Limb (tissue), 2 donors: ENCODE results near the gene RNF41.
"Not testable (repeated sequence)": the region's sequence is repeated elsewhere in the genome, so short reads cannot be mapped to it uniquely, and the experiment has no call there.

Experiments
- DNase-seq, 2 donors: peaks; one replicate each; pipeline ENCODE4 v3.0.0-alpha.2; 2016; ENCODE audit errors: extremely low spot score in 2 of 2

Gene RNF41

GRCh38 chr12:56172839-56173238 is 48.9 kb downstream of the RNF41 start:
- no peak for DNase-seq

- no peak for DNase-seq
Measured at GRCh38 chr12:56169229-56169759, 52.4 kb downstream of the RNF41 start.

- DNase-seq, result no peak
Measured at GRCh38 chr12:56165369-56165768, 56.4 kb downstream of the RNF41 start.

GRCh38 chr12:56164345-56164729 is 57.4 kb downstream of the RNF41 start:
- DNase-seq, result no peak

GRCh38 chr12:56163533-56164344 is 58.0 kb downstream of the RNF41 start:
- no peak for DNase-seq

- no peak for DNase-seq
Measured at GRCh38 chr12:56162468-56163290, 59.0 kb downstream of the RNF41 start.

GRCh38 chr12:56161690-56162351 is 59.9 kb downstream of the RNF41 start:
- DNase-seq, result no peak

- DNase-seq, result no peak
Measured at GRCh38 chr12:56160894-56161689, 60.6 kb downstream of the RNF41 start.

- DNase-seq, result no peak
Measured at GRCh38 chr12:56160193-56160763, 61.4 kb downstream of the RNF41 start.

GRCh38 chr12:56159482-56160192 is 62.1 kb downstream of the RNF41 start:
- DNase-seq, result no peak

- peak; percentile 65 to 74 for DNase-seq
Measured at GRCh38 chr12:56158926-56159461, 62.7 kb downstream of the RNF41 start.

GRCh38 chr12:56158029-56158925 is 63.4 kb downstream of the RNF41 start, which contains the start of gene MYL6:
TSS of gene MYL6 (plus strand) at chr12:56158359. CDS start at chr12:56158402, 43 bp downstream.
- DNase-seq, result peak; percentile 93 to 98

- DNase-seq, result peak; percentile 88 to 93
Measured at GRCh38 chr12:56157201-56158028, 64.3 kb downstream of the RNF41 start.

GRCh38 chr12:56156464-56157200 is 65.1 kb downstream of the RNF41 start:
- DNase-seq, result not testable (repeated sequence)

GRCh38 chr12:56155256-56155845 is 66.4 kb downstream of the RNF41 start:
- no peak for DNase-seq

- DNase-seq, result no peak
Measured at GRCh38 chr12:56154818-56155217, 66.9 kb downstream of the RNF41 start.
